Endodermal cell (in vitro differentiated cells): ENCODE measurements around the gene PINLYP. TPM values are rescaled to one million over a fixed set of nuclear protein-coding genes. Genes with fewer than 3 reads are reported as not detected.

Source experiments
- DNase-seq: peaks from one replicate; pipeline ENCODE4 v3.0.0-alpha.2; 2017
- H3K27ac ChIP-seq: 2 replicates; pipeline ENCODE4 v1.5.1; 2013; ENCODE audit warnings: mild to moderate bottlenecking, low read depth, low read length, moderate library complexity
- H3K27me3 ChIP-seq: 2 replicates; pipeline ENCODE4 v1.6.1; 2013; ENCODE audit warnings: mild to moderate bottlenecking, low read length, moderate library complexity; ENCODE audit not compliant: insufficient read depth, control insufficient read depth, poor library complexity, severe bottlenecking
- H3K36me3 ChIP-seq: 2 replicates; pipeline ENCODE4 v1.7.0; 2013; ENCODE audit warnings: mild to moderate bottlenecking, low read length, moderate library complexity; ENCODE audit not compliant: control insufficient read depth, insufficient read depth
- H3K4me1 ChIP-seq: one replicate; pipeline ENCODE4 v1.7.0; 2013; ENCODE audit warnings: low read length; ENCODE audit not compliant: control insufficient read depth, insufficient read depth
- H3K4me3 ChIP-seq: 2 replicates; pipeline ENCODE4 v1.5.1; 2013; ENCODE audit warnings: mild to moderate bottlenecking, low read length, moderate library complexity
- H3K9ac ChIP-seq: 2 replicates; pipeline ENCODE4 v1.6.1; 2013; ENCODE audit warnings: mild to moderate bottlenecking, low read length, moderate library complexity; ENCODE audit not compliant: poor library complexity, severe bottlenecking; ENCODE audit errors: extremely low read depth
- H3K9me3 ChIP-seq: 2 replicates; pipeline ENCODE4 v1.6.1; 2013; ENCODE audit warnings: mild to moderate bottlenecking, low read length, moderate library complexity; ENCODE audit not compliant: control insufficient read depth
- H3K27ac Mint-ChIP-seq: 2 replicates; pipeline ENCODE4 v1.8.0; 2020; ENCODE audit warnings: mixed read lengths
- H3K27me3 Mint-ChIP-seq: 2 replicates; pipeline ENCODE4 v1.8.0; 2021; ENCODE audit warnings: mild to moderate bottlenecking, mixed read lengths; ENCODE audit not compliant: insufficient read depth
- H3K36me3 Mint-ChIP-seq: 2 replicates; pipeline ENCODE4 v1.8.0; 2020; ENCODE audit warnings: low read depth, mixed read lengths
- H3K4me1 Mint-ChIP-seq: 2 replicates; pipeline ENCODE4 v1.8.0; 2020; ENCODE audit warnings: mixed read lengths
- H3K4me3 Mint-ChIP-seq: 2 replicates; pipeline ENCODE4 v1.8.0; 2020; ENCODE audit warnings: mild to moderate bottlenecking, moderate library complexity, mixed read lengths
- H3K9me3 Mint-ChIP-seq: 2 replicates; pipeline ENCODE4 v1.8.0; 2020; ENCODE audit warnings: mild to moderate bottlenecking, mixed read lengths
- CTCF ChIP-seq: fragments of 200-600 bp; sonication (generic); conservative IDR thresholded peaks from 2 replicates; pipeline ENCODE4 v1.5.0; 2021; ENCODE audit warnings: antibody characterized with exemption, mild to moderate bottlenecking
- WGBS, 2 experiments: methylation state at CpG; one replicate each; pipeline versions ENCODE4 v1.1.5 to v1.1.7; 2013; ENCODE audit warnings: missing lambda C conversion rate in 2 of 2, mixed read lengths in 1 of 2; ENCODE audit not compliant: insufficient coverage in 1 of 2, insufficient read length in 1 of 2; 5-methylcytosine and 5-hydroxymethylcytosine counted together
- total RNA-seq, 2 donors: library from RNA; stranded (reverse); fragmentation: NEBNext Ultra II Directional in 1 of 2; extraction: Animal tissue kit (Norgen Biotek cat#: 25700) in 1 of 2; gene quantifications; 2 replicates in 1 of 2; 3 replicates in 1 of 2; pipeline ENCODE4 v1.2.1, GENCODE V29; 2021

The PINLYP gene
- total RNA-seq, 2 donors from 2014 or later: 7.7 to 12.2 TPM

GRCh38 chr19:43596842-43597461 is 21.4 kb downstream of the PINLYP start:
- Mint-ChIP-seq H3K4me3 (peak overlapping the region; percentile 89), H3K36me3 (peaks cover 35% of the 10 kb centered on the region), H3K27me3 (no peaks in the 10 kb centered on the region), H3K27ac (peak overlapping the region; percentile 99), H3K4me1 (peaks cover 25% of the 10 kb centered on the region), H3K9me3 (no peaks in the 10 kb centered on the region)
- 33 to 49% methylated on average over 4 to 7 of the region's 7 CpGs for WGBS, 2 experiments
- no peak for TF ChIP-seq CTCF
- no peaks in the 10 kb centered on the region for H3K27me3 ChIP-seq
- peak overlapping the region; percentile 100 for H3K27ac ChIP-seq
- H3K36me3 ChIP-seq: peaks cover 55% of the 10 kb centered on the region
- peaks cover 5% of the 10 kb centered on the region for H3K4me1 ChIP-seq
- no peak for DNase-seq
- no peaks in the 10 kb centered on the region for H3K9me3 ChIP-seq
- peak overlapping the region; percentile 88 for H3K9ac ChIP-seq
- H3K4me3 ChIP-seq: peak overlapping the region; percentile 92

GRCh38 chr19:43597876-43598275 is 22.3 kb downstream of the PINLYP start:
- Mint-ChIP-seq H3K36me3 (peaks cover 31% of the 10 kb centered on the region), H3K9me3 (no peaks in the 10 kb centered on the region), H3K27ac (peak overlapping the region; percentile 99), H3K4me3 (peak overlapping the region; percentile 89), H3K4me1 (peaks cover 25% of the 10 kb centered on the region), H3K27me3 (no peaks in the 10 kb centered on the region)
- Histone ChIP-seq H3K27ac (no peak overlapping the region), H3K27me3 (no peaks in the 10 kb centered on the region), H3K9ac (peak overlapping the region; percentile 88), H3K9me3 (no peaks in the 10 kb centered on the region), H3K4me1 (peaks cover 10% of the 10 kb centered on the region), H3K4me3 (peak overlapping the region; percentile 92), H3K36me3 (peaks cover 57% of the 10 kb centered on the region)
- WGBS, 2 experiments: 91 to 93% methylated on average over 5 of the region's 5 CpGs
- no peak for DNase-seq
- no peak for TF ChIP-seq CTCF

DNA sequence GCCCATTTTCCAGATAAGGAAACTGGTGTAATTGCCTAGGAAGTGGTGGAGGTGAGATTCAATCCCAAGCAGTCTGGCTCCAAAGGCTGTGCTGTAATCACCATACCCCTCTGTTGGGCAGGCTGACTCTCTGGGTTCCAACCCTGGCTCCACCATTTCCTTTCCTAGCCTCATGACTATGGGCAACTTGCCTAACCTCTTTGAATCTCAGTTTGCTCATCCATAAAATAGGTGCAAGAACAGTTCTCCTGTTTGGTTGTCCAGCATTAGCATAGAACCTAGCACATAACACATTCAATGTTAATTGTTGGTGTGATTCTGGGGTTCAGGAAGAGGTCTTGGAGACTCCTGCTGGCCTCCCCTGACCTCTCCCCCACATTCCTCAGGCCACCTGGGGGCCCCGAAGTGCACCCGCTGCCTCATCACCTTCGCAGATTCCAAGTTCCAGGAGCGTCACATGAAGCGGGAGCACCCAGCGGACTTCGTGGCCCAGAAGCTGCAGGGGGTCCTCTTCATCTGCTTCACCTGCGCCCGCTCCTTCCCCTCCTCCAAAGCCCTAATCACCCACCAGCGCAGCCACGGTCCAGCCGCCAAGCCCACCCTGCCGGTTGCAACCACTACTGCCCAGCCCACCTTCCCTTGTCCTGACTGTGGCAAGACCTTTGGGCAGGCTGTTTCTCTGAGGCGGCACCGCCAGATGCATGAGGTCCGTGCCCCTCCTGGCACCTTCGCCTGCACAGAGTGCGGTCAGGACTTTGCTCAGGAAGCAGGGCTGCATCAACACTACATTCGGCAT is 23.0 kb downstream of the PINLYP start:
- H3K9me3 Mint-ChIP-seq: no peaks in the 10 kb centered on the region
- peaks cover 10% of the 10 kb centered on the region for H3K4me1 ChIP-seq
- H3K9me3 ChIP-seq: no peaks in the 10 kb centered on the region
- H3K4me3 ChIP-seq: no peak overlapping the region
- H3K27ac Mint-ChIP-seq: no peak overlapping the region
- H3K27ac ChIP-seq: no peak overlapping the region
- WGBS, 2 experiments: 97% methylated on average over 15 to 19 of the region's 19 CpGs
- peaks cover 21% of the 10 kb centered on the region for H3K4me1 Mint-ChIP-seq
- H3K36me3 ChIP-seq: peaks cover 51% of the 10 kb centered on the region
- no peaks in the 10 kb centered on the region for H3K27me3 Mint-ChIP-seq
- H3K9ac ChIP-seq: no peak overlapping the region
- no peaks in the 10 kb centered on the region for H3K27me3 ChIP-seq
- H3K4me3 Mint-ChIP-seq: no peak overlapping the region
- DNase-seq: no peak
- peaks cover 26% of the 10 kb centered on the region for H3K36me3 Mint-ChIP-seq
- no peak for TF ChIP-seq CTCF
